ENCODE results near the gene KCNJ10. TPM values are rescaled to one million over a fixed set of nuclear protein-coding genes. Genes with fewer than 3 reads are reported as not detected.

KCNJ10 gene
- total and polyA plus RNA-seq, 2 of the 13 experiments (the other 11 are each of a cell fraction or from before 2014, with no cell fraction given) = 4.4 to 10.3 TPM

GRCh38 chr1:159970932-159971342, 99.0 kb downstream of the KCNJ10 start (continued):
- TF ChIP-seq NCOR1 (IDR thresholded peaks at IDR 0.05; ENCODE audit: borderline replicate concordance, low read length) (peak; percentile 77; the same call in 1 of the 2 replicates), ZNF607 (CRISPR knock-in tag; IDR thresholded peaks at IDR 0.05; ENCODE audit: borderline replicate concordance) (peak; percentile 45; the same call in 1 of the 2 replicates), CENPT (CRISPR knock-in tag; IDR thresholded peaks at IDR 0.05; ENCODE audit: low read depth) (no peak), HNRNPUL1 (IDR thresholded peaks at IDR 0.05; ENCODE audit: low read depth, low read length) (no peak), HMG20B (CRISPR knock-in tag; conservative IDR thresholded peaks at IDR 0.05) (peak; percentile 95), PATZ1 (CRISPR knock-in tag; IDR thresholded peaks at IDR 0.05) (peak; percentile 66), SYNCRIP (IDR thresholded peaks at IDR 0.05; ENCODE audit: insufficient read depth, low read depth, low read length) (no peak), TBL1XR1 (IDR thresholded peaks at IDR 0.05; ENCODE audit: borderline replicate concordance, low read length, partially characterized antibody) (peak; percentile 52), HNF1B (CRISPR knock-in tag; IDR thresholded peaks at IDR 0.05) (peak; percentile 70), NONO (IDR thresholded peaks at IDR 0.05) (no peak), NONO (CRISPR knock-in tag; conservative IDR thresholded peaks at IDR 0.05) (peak; percentile 44; the same call in 1 of the 2 replicates), HNF4G (IDR thresholded peaks at IDR 0.05; ENCODE audit: borderline replicate concordance, low read depth, low read length) (peak; percentile 89), HNF4G (CRISPR knock-in tag; IDR thresholded peaks at IDR 0.05; ENCODE audit: borderline replicate concordance, low read depth) (peak; percentile 85), RFXAP (CRISPR knock-in tag; IDR thresholded peaks at IDR 0.05; ENCODE audit: borderline replicate concordance) (peak; percentile 68; the same call in 1 of the 2 replicates), CAMTA2 (CRISPR knock-in tag; IDR thresholded peaks at IDR 0.05; ENCODE audit: borderline replicate concordance) (no peak), NR2C2 (CRISPR knock-in tag; IDR thresholded peaks at IDR 0.05; ENCODE audit: borderline replicate concordance) (peak; percentile 37; the same call in 1 of the 2 replicates), MNT (IDR thresholded peaks at IDR 0.05) (peak; percentile 72), ATF5 (CRISPR knock-in tag; IDR thresholded peaks at IDR 0.05; ENCODE audit: low read depth) (no peak), ZNF781 (CRISPR knock-in tag; IDR thresholded peaks at IDR 0.05; ENCODE audit: borderline replicate concordance, not compliant biosample characterization) (peak; percentile 59), USF2 (IDR thresholded peaks at IDR 0.05; ENCODE audit: low read depth, low read length) (peak; percentile 71), USF2 (CRISPR knock-in tag; IDR thresholded peaks at IDR 0.05; ENCODE audit: borderline replicate concordance) (peak; percentile 56; the same call in 1 of the 2 replicates)

Measured in HepG2 (cell line).